GM21515 (cell line): ENCODE measurements around the gene NUDC.
A peak's percentile ranks its signal among the peaks of the same experiment; 100 is the strongest.
"Not testable (repeated sequence)": the region's sequence is repeated elsewhere in the genome, so short reads cannot be mapped to it uniquely, and the experiment has no call there.

Experiments used
- ATAC-seq: cut with Tn5 transposase; IDR thresholded peaks from one replicate; pipeline ENCODE4 v1.9.1; 2021; ENCODE audit not compliant: unreplicated experiment

Gene NUDC

GRCh38 chr1:26986658-26987057 is 65.1 kb downstream of the NUDC start:
- ATAC-seq = no peak

GRCh38 chr1:26989403-26990109 is 68.0 kb downstream of the NUDC start:
- not testable (repeated sequence) for ATAC-seq

GRCh38 chr1:26991310-26992116 is 70.0 kb downstream of the NUDC start:
- no peak for ATAC-seq

GRCh38 chr1:26993237-26994019 is 71.9 kb downstream of the NUDC start, which contains the start of gene TRNP1:
TRNP1 (plus strand) TSS chr1:26993692; CDS start chr1:26993787, 95 bp downstream.
- peak; percentile 44 for ATAC-seq

- ATAC-seq = peak; percentile 8
Observed at GRCh38 chr1:26994020-26994786, 72.7 kb downstream of the NUDC start.

GRCh38 chr1:26994787-26995517 is 73.4 kb downstream of the NUDC start:
- ATAC-seq = no peak

- ATAC-seq = no peak
Observed at GRCh38 chr1:26996024-26996423, 74.5 kb downstream of the NUDC start.
